Transverse colon (tissue), 4 donors: ENCODE results near the gene C2orf80. TPM values are rescaled to one million over a fixed set of nuclear protein-coding genes. Genes with fewer than 3 reads are reported as not detected.
A peak's percentile ranks its signal among the peaks of the same experiment; 100 is the strongest.

Source experiments
- DNase-seq: peaks from one replicate; pipeline ENCODE4 v3.0.0-alpha.2; 2019
- H3K27ac ChIP-seq, 4 donors: fragments of 200-600 bp; sonication (generic); 2 replicates each; pipeline ENCODE4 v1.5.1; 2016 to 2018; ENCODE audit warnings: inconsistent platforms in 4 of 4
- H3K27me3 ChIP-seq: fragments of 200-600 bp; sonication (generic); 2 replicates; pipeline ENCODE4 v1.5.1; 2017; ENCODE audit warnings: inconsistent platforms
- H3K36me3 ChIP-seq, 4 donors: fragments of 200-600 bp; sonication (generic); 2 replicates each; pipeline ENCODE4 v1.5.1; 2017 to 2019; ENCODE audit warnings: inconsistent platforms in 4 of 4
- H3K4me1 ChIP-seq, 4 donors: fragments of 200-600 bp; sonication (generic); 2 replicates each; pipeline ENCODE4 v1.5.1; 2017 to 2020; ENCODE audit warnings: inconsistent platforms in 4 of 4
- H3K4me3 ChIP-seq, 4 donors: fragments of 200-600 bp; sonication (generic); 1 replicate in 1 of 4; 2 replicates in 3 of 4; pipeline versions ENCODE4 v1.5.1 to v1.6.1; 2017 to 2019; ENCODE audit warnings: inconsistent platforms in 4 of 4
- H3K9me3 ChIP-seq, 2 donors: fragments of 200-600 bp; sonication (generic); 2 replicates each; pipeline ENCODE4 v1.5.1; 2017 to 2019; ENCODE audit warnings: inconsistent platforms in 2 of 2
- CTCF ChIP-seq, 5 experiments: fragments of 200-600 bp in 3 of 5; fragments of 450-650 bp in 2 of 5; sonication (generic) in 3 of 5; IDR thresholded peaks; 1 replicate in 2 of 5; 2 replicates in 3 of 5; pipeline ENCODE4 v1.5.1; 2016 to 2017; ENCODE audit warnings: antibody characterized with exemption in 5 of 5, inconsistent platforms in 3 of 5, mild to moderate bottlenecking in 2 of 5, moderate library complexity in 1 of 5
- EP300 ChIP-seq: sonication (generic); formaldehyde crosslinking; IDR thresholded peaks from one replicate; pipeline ENCODE4 v1.6.1; 2017; ENCODE audit warnings: antibody characterized with exemption, low read depth
- POLR2A ChIP-seq: fragments of 450-650 bp; IDR thresholded peaks from one replicate; pipeline ENCODE4 v1.6.1; 2016; ENCODE audit warnings: antibody characterized with exemption, mild to moderate bottlenecking, moderate library complexity
- POLR2AphosphoS5 ChIP-seq, 3 donors: sonication (generic); formaldehyde crosslinking; IDR thresholded peaks; one replicate each; pipeline ENCODE4 v1.6.1; 2016; ENCODE audit warnings: antibody characterized with exemption in 3 of 3
- WGBS, 2 donors: methylation state at CpG; one replicate each; pipeline ENCODE4 v1.1.5; 2018; ENCODE audit warnings: low coverage in 1 of 2; 5-methylcytosine and 5-hydroxymethylcytosine counted together
- in situ Hi-C, 4 donors: fragments of 200-750 bp; cut with MboI; loops; one replicate each; pipeline versions ENCODE4 v1.15.0 to v1.15.1; 2017; ENCODE audit warnings: low sequenced_read_pairs in 3 of 4, low pct_ligation_motif_present in 1 of 4, low pct_unique_long_range_greater_than_20kb in 1 of 4
- intact Hi-C: fragments of 100-400 bp; cut with DNase I; formaldehyde crosslinking; loops from one replicate; pipeline ENCODE4 v1.15.1; 2023; ENCODE audit warnings: low total_unique reads
- total RNA-seq, 4 donors: library from RNA; depleted of rRNA; stranded (reverse); fragments of >200 nt; gene quantifications; one replicate each; pipeline ENCODE4 v1.1.0, GENCODE V29; 2016

The C2orf80 gene
- total RNA-seq, 4 donors from 2014 or later, result not detected

GRCh38 chr2:208134928-208135586 lies 54.8 kb downstream of the C2orf80 start:
- in situ Hi-C loops (no loop called here), intact Hi-C loops (loop anchor here (5.0 kb wide), 1 partner anchor 978 kb away; no protein-coding TSS in a partner anchor)
- DNase-seq, result no peak
- Histone ChIP-seq H3K4me3 (no peak overlapping the region), H3K27ac (no peak overlapping the region), H3K36me3 (no peaks in the 10 kb centered on the region), H3K27me3 (no peaks in the 10 kb centered on the region), H3K9me3 (no peaks in the 10 kb centered on the region), H3K4me1 (peaks cover 0 to 8% (median 0%) of the 10 kb centered on the region in 4 donors)
- 45 to 52% methylated on average over 3 to 7 of the region's 8 CpGs for WGBS, 2 donors
- no peak for TF ChIP-seq EP300
- no peak for TF ChIP-seq CTCF (IDR thresholded peaks at IDR 0.05)
- no peak for TF ChIP-seq POLR2A
- no peak for TF ChIP-seq POLR2AphosphoS5 (IDR thresholded peaks at IDR 0.05)

DNA sequence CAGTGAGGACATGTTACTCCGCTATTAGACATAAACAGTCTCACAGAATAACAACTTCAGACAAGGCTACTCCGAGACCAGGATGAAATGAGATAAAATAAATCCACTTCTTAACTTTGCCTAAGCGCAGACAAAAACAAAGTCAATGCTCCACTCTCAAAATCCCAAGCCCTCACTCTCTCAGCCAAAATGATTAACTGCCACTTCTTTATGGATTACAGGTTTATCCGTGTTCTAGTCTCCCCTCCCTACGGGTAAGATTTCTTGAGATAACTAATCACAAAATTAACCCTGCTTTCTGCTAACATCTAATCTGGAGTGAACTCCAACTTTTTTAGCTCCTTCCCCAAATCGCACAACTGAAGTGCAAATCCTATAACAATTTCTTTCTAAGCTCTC lies 59.1 kb downstream of the C2orf80 start:
- Histone ChIP-seq H3K4me3 (no peak overlapping the region), H3K9me3 (no peaks in the 10 kb centered on the region), H3K27ac (no peak overlapping the region), H3K27me3 (no peaks in the 10 kb centered on the region), H3K4me1 (peaks cover 0 to 4% (median 0%) of the 10 kb centered on the region in 4 donors), H3K36me3 (no peaks in the 10 kb centered on the region)
- in situ Hi-C loops (no loop called here), intact Hi-C loops (no loop called here)
- 57 to 69% methylated on average over 5 to 6 of the region's 6 CpGs for WGBS, 2 donors
- no peak for DNase-seq
- no peak for TF ChIP-seq POLR2AphosphoS5 (IDR thresholded peaks at IDR 0.05)
- no peak for TF ChIP-seq CTCF (IDR thresholded peaks at IDR 0.05)

GRCh38 chr2:208129744-208130711 lies 59.8 kb downstream of the C2orf80 start, which contains the start of gene CRYGC:
TSS of gene CRYGC (minus strand) at chr2:208129828. CDS start at chr2:208129792, 36 bp downstream.
- H3K27me3 ChIP-seq, result peaks cover 5% of the 10 kb centered on the region
- no peaks in the 10 kb centered on the region for H3K9me3 ChIP-seq
- WGBS, 2 donors, result 55 to 62% methylated on average over 17 to 19 of the region's 19 CpGs
- in situ Hi-C loops (no loop called here), intact Hi-C loops (no loop called here)
- no peak within 1 kb of the TSS for H3K4me3 ChIP-seq
- H3K27ac ChIP-seq, result peak within 1 kb of the TSS in 1 of 4 donors; percentile 49
- no peaks in the 10 kb centered on the region for H3K36me3 ChIP-seq
- peaks cover 0 to 3% (median 0%) of the 10 kb centered on the region in 4 donors for H3K4me1 ChIP-seq
- TF ChIP-seq EP300, result no peak
- TF ChIP-seq CTCF (IDR thresholded peaks at IDR 0.05), result no peak
- no peak for TF ChIP-seq POLR2A
- TF ChIP-seq POLR2AphosphoS5 (IDR thresholded peaks at IDR 0.05), result no peak
- peak; percentile 50 for DNase-seq

DNA sequence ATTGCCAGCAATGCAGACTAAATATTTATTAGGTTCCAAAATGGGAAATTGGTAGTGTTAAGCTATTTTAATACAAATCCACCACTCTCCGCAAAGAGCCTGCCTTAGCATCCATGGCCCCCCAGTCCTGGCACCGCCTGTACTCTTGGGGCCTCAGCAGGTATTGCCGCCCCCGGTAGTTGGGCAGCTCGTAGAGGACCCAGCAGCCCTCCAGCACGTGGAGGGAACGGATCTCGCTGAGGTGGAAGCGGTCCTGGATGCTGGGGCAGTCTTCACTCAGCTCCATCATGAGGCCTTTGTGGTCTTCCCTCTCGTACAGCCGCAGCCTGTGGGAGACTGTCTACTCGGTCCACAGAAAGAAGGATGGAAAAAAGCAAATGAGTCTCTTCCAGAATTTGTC lies 61.7 kb downstream of the C2orf80 start:
- H3K4me3 ChIP-seq, result no peak overlapping the region
- H3K36me3 ChIP-seq, result no peaks in the 10 kb centered on the region
- H3K27ac ChIP-seq, result no peak overlapping the region
- no peaks in the 10 kb centered on the region for H3K9me3 ChIP-seq
- H3K27me3 ChIP-seq, result peaks cover 19% of the 10 kb centered on the region
- no peak for DNase-seq
- 92 to 100% methylated on average over 3 to 12 of the region's 12 CpGs for WGBS, 2 donors
- in situ Hi-C loops (no loop called here), intact Hi-C loops (no loop called here)
- TF ChIP-seq EP300 (no peak), CTCF (IDR thresholded peaks at IDR 0.05) (no peak), POLR2A (no peak), POLR2AphosphoS5 (IDR thresholded peaks at IDR 0.05) (no peak)
- H3K4me1 ChIP-seq, result peaks cover 0 to 7% (median 4%) of the 10 kb centered on the region in 4 donors
